Measurements from ENCODE around the gene MIAT. TPM values are rescaled to one million over a fixed set of nuclear protein-coding genes. Genes with fewer than 3 reads are reported as not detected.

Gene MIAT
- total and polyA plus RNA-seq, 2 of the 8 experiments (the other 6 are each of a cell fraction or from before 2014, with no cell fraction given): 27.6 to 36.0 TPM

GRCh38 chr22:26687439-26687838 lies 30.1 kb downstream of the MIAT start (continued):
- TF ChIP-seq EZH2 (IDR thresholded peaks at IDR 0.05; ENCODE audit: low read depth, low read length, severe bottlenecking) (no peak), SP4 (IDR thresholded peaks at IDR 0.05; ENCODE audit: low read length) (no peak), CBX8 (IDR thresholded peaks at IDR 0.05; ENCODE audit: borderline replicate concordance, low read depth, low read length) (no peak), CEBPB (IDR thresholded peaks at IDR 0.05; ENCODE audit: low read depth, low read length) (no peak)

All from H1 (cell line).